HepG2 (cell line): ENCODE data around the gene GLRX5. TPM values are rescaled to one million over a fixed set of nuclear protein-coding genes. Genes with fewer than 3 reads are reported as not detected.
A peak's percentile ranks its signal among the peaks of the same experiment; 100 is the strongest.

Experiments used
- AGO1 ChIP-seq: fragments of 200-400 bp; formaldehyde crosslinking; IDR thresholded peaks from 2 replicates; pipeline ENCODE4 v1.6.1; 2017; ENCODE audit warnings: mild to moderate bottlenecking, low read depth, low read length, moderate library complexity; ENCODE audit not compliant: poor library complexity, severe bottlenecking
- DRAP1 ChIP-seq: IDR thresholded peaks from 2 replicates; pipeline ENCODE4 v1.6.1; 2016; ENCODE audit warnings: missing genetic modification reagents, missing compliant biosample characterization
- FOXO1 ChIP-seq: sonication (generic); formaldehyde crosslinking; IDR thresholded peaks from 2 replicates; pipeline ENCODE4 v1.4.0; 2020; ENCODE audit warnings: missing genetic modification reagents
- HOXA5 ChIP-seq: sonication (generic); formaldehyde crosslinking; IDR thresholded peaks from 2 replicates; pipeline ENCODE4 v1.4.0; 2020; ENCODE audit warnings: missing genetic modification reagents
- IRF2 ChIP-seq: IDR thresholded peaks from 2 replicates; pipeline ENCODE4 v1.6.1; 2018; ENCODE audit warnings: missing genetic modification reagents, missing compliant biosample characterization
- KDM5B ChIP-seq: sonication (generic); formaldehyde crosslinking; IDR thresholded peaks from 2 replicates; pipeline ENCODE4 v1.4.0; 2020; ENCODE audit warnings: missing genetic modification reagents, mild to moderate bottlenecking, borderline replicate concordance
- KLF15 ChIP-seq: sonication (generic); formaldehyde crosslinking; IDR thresholded peaks from 2 replicates; pipeline ENCODE4 v1.8.1; 2023; ENCODE audit warnings: borderline replicate concordance, mild to moderate bottlenecking, inconsistent platforms, missing genetic modification reagents, mixed read lengths
- MAF1 ChIP-seq: sonication (generic); formaldehyde crosslinking; IDR thresholded peaks from 2 replicates; pipeline ENCODE4 v1.5.0; 2020; ENCODE audit warnings: missing genetic modification reagents, borderline replicate concordance
- MBD4 ChIP-seq: IDR thresholded peaks from 2 replicates; pipeline ENCODE4 v1.6.1; 2012; ENCODE audit warnings: low read length, inconsistent platforms, borderline replicate concordance
- PAF1 ChIP-seq: IDR thresholded peaks from 2 replicates; pipeline ENCODE4 v1.6.1; 2016; ENCODE audit warnings: missing genetic modification reagents, missing compliant biosample characterization
- RBM22 ChIP-seq: fragments of 200-400 bp; formaldehyde crosslinking; optimal IDR thresholded peaks from 2 replicates; pipeline ENCODE3; 2017; ENCODE audit warnings: mild to moderate bottlenecking, low read length, moderate library complexity
- SNAI1 ChIP-seq: sonication (generic); formaldehyde crosslinking; IDR thresholded peaks from 2 replicates; pipeline ENCODE4 v1.5.0; 2020; ENCODE audit warnings: mild to moderate bottlenecking, missing genetic modification reagents, borderline replicate concordance
- USF2 ChIP-seq, 2 experiments: sonication (generic) in 1 of 2; formaldehyde crosslinking in 1 of 2; IDR thresholded peaks; 2 replicates each; pipeline versions ENCODE4 v1.5.1 to v1.6.1; 2011 to 2020; ENCODE audit warnings: borderline replicate concordance in 1 of 2, low read depth in 1 of 2, low read length in 1 of 2, mild to moderate bottlenecking in 1 of 2, missing genetic modification reagents in 1 of 2, moderate library complexity in 1 of 2
- ZMYM3 ChIP-seq: sonication (generic); formaldehyde crosslinking; IDR thresholded peaks from 2 replicates; pipeline ENCODE4 v1.5.1; 2020; ENCODE audit warnings: mild to moderate bottlenecking, missing genetic modification reagents
- ZNF468 ChIP-seq: sonication (generic); formaldehyde crosslinking; IDR thresholded peaks from 2 replicates; pipeline ENCODE4 v1.8.0; 2022; ENCODE audit warnings: mild to moderate bottlenecking, moderate library complexity, missing genetic modification reagents
- polyA plus RNA-seq, 8 experiments: library from polyadenylated mRNA; depleted of rRNA in 3 of 8; stranded (reverse) in 7 of 8; unstranded in 1 of 8; fragments of >200 nt; fragmentation: Illumina TruSeq in 4 of 8; extraction: Trizol in 4 of 8; gene quantifications; 2 replicates each; pipeline versions ENCODE4 v1.2.1 to v1.2.3, GENCODE V29; 2011 to 2016; ENCODE audit warnings: low read depth in 4 of 8, missing spikeins in 1 of 8, mixed read lengths in 1 of 8; ENCODE audit not compliant: insufficient read depth in 1 of 8
- total RNA-seq, 5 experiments: library from RNA; depleted of rRNA; stranded (reverse); fragments of >200 nt; fragmentation: Illumina TruSeq; extraction: Trizol; gene quantifications; 2 replicates each; pipeline ENCODE4 v1.2.3, GENCODE V29; 2016; ENCODE audit warnings: low read depth in 1 of 5
- TF ChIP-seq, protein P1 (sequence below): sonication (generic); formaldehyde crosslinking; IDR thresholded peaks from 2 replicates; pipeline ENCODE4 v1.4.0; 2020; ENCODE audit warnings: missing genetic modification reagents, borderline replicate concordance
- TF ChIP-seq, protein P2 (sequence below): sonication (generic); formaldehyde crosslinking; IDR thresholded peaks from 2 replicates; pipeline ENCODE4 v1.8.0; 2022; ENCODE audit warnings: mild to moderate bottlenecking, missing genetic modification reagents, moderate library complexity
- TF ChIP-seq, protein P3 (sequence below): sonication (generic); formaldehyde crosslinking; IDR thresholded peaks from 2 replicates; pipeline ENCODE4 v1.8.0; 2022; ENCODE audit warnings: mild to moderate bottlenecking, missing genetic modification reagents; ENCODE audit not compliant: insufficient replicate concordance

Gene GLRX5
- total and polyA plus RNA-seq, 2 of the 13 experiments (the other 11 are each of a cell fraction or from before 2014, with no cell fraction given): 122 to 146 TPM

GRCh38 chr14:95537298-95538089, 2.6 kb downstream of the GLRX5 start (continued):
- TF ChIP-seq, protein P1, sequence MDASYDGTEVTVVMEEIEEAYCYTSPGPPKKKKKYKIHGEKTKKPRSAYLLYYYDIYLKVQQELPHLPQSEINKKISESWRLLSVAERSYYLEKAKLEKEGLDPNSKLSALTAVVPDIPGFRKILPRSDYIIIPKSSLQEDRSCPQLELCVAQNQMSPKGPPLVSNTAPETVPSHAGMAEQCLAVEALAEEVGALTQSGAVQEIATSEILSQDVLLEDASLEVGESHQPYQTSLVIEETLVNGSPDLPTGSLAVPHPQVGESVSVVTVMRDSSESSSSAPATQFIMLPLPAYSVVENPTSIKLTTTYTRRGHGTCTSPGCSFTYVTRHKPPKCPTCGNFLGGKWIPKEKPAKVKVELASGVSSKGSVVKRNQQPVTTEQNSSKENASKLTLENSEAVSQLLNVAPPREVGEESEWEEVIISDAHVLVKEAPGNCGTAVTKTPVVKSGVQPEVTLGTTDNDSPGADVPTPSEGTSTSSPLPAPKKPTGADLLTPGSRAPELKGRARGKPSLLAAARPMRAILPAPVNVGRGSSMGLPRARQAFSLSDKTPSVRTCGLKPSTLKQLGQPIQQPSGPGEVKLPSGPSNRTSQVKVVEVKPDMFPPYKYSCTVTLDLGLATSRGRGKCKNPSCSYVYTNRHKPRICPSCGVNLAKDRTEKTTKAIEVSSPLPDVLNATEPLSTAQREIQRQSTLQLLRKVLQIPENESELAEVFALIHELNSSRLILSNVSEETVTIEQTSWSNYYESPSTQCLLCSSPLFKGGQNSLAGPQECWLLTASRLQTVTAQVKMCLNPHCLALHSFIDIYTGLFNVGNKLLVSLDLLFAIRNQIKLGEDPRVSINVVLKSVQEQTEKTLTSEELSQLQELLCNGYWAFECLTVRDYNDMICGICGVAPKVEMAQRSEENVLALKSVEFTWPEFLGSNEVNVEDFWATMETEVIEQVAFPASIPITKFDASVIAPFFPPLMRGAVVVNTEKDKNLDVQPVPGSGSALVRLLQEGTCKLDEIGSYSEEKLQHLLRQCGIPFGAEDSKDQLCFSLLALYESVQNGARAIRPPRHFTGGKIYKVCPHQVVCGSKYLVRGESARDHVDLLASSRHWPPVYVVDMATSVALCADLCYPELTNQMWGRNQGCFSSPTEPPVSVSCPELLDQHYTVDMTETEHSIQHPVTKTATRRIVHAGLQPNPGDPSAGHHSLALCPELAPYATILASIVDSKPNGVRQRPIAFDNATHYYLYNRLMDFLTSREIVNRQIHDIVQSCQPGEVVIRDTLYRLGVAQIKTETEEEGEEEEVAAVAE: peak; percentile 83; the same call in 1 of the 2 replicates
- TF ChIP-seq IRF2 (CRISPR knock-in tag) (peak; percentile 70; the same call in 1 of the 2 replicates), PAF1 (no peak), USF2 (IDR thresholded peaks at IDR 0.05; ENCODE audit: low read depth, low read length) (no peak), USF2 (CRISPR knock-in tag; IDR thresholded peaks at IDR 0.05; ENCODE audit: borderline replicate concordance) (no peak), ZNF468 (CRISPR knock-in tag) (no peak), AGO1 (no peak), FOXO1 (CRISPR knock-in tag) (peak; percentile 90; the same call in 1 of the 2 replicates), MAF1 (CRISPR knock-in tag) (no peak), RBM22 (peak; percentile 56), ZMYM3 (CRISPR knock-in tag) (peak; percentile 20; the same call in 1 of the 2 replicates), SNAI1 (CRISPR knock-in tag) (0 out of 2 replicates have a peak, but pooled peaks have one; percentile 34), HOXA5 (CRISPR knock-in tag) (peak; percentile 67; the same call in 1 of the 2 replicates), DRAP1 (CRISPR knock-in tag) (no peak), KLF15 (CRISPR knock-in tag) (no peak), KDM5B (no peak), MBD4 (0 out of 2 replicates have a peak, but pooled peaks have one; percentile 69)
- TF ChIP-seq, protein P2, sequence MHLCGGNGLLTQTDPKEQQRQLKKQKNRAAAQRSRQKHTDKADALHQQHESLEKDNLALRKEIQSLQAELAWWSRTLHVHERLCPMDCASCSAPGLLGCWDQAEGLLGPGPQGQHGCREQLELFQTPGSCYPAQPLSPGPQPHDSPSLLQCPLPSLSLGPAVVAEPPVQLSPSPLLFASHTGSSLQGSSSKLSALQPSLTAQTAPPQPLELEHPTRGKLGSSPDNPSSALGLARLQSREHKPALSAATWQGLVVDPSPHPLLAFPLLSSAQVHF (CRISPR knock-in tag): no peak
- TF ChIP-seq, protein P3, sequence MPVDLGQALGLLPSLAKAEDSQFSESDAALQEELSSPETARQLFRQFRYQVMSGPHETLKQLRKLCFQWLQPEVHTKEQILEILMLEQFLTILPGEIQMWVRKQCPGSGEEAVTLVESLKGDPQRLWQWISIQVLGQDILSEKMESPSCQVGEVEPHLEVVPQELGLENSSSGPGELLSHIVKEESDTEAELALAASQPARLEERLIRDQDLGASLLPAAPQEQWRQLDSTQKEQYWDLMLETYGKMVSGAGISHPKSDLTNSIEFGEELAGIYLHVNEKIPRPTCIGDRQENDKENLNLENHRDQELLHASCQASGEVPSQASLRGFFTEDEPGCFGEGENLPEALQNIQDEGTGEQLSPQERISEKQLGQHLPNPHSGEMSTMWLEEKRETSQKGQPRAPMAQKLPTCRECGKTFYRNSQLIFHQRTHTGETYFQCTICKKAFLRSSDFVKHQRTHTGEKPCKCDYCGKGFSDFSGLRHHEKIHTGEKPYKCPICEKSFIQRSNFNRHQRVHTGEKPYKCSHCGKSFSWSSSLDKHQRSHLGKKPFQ (CRISPR knock-in tag): no peak
